Measurements from ENCODE around the gene ZNF417. TPM values are rescaled to one million over a fixed set of nuclear protein-coding genes. Genes with fewer than 3 reads are reported as not detected.

The ZNF417 gene
- total RNA-seq, 2 donors from 2014 or later, result 9.6 to 17.5 TPM

- peak within 1 kb of the TSS; percentile 45 for H3K4me3 ChIP-seq
- peak; percentile 67 for DNase-seq
- intact Hi-C loops (cut with DNase I), result no loop called here
These were observed 18.7 kb upstream of the ZNF417 start, which contains the start of gene ZNF418 for GRCh38 chr19:57934820-57935665. Gene ZNF418 (minus strand): TSS chr19:57935402. CDS start chr19:57933822, 1,580 bp downstream.

GRCh38 chr19:57927587-57927986 is 11.2 kb upstream of the ZNF417 start:
- TF ChIP-seq CTCF (IDR thresholded peaks at IDR 0.05), result no peak
- intact Hi-C loops (cut with DNase I), result no loop called here
- Histone ChIP-seq H3K36me3 (no peaks in the 10 kb centered on the region), H3K9me3 (no peaks in the 10 kb centered on the region), H3K27me3 (no peaks in the 10 kb centered on the region), H3K4me3 (no peak overlapping the region), H3K4me1 (no peaks in the 10 kb centered on the region), H3K9ac (ENCODE audit: low read depth in 2 of 2, low read length in 2 of 2) (no peak overlapping the region), H3K27ac (no peak overlapping the region)
- DNase-seq, result no peak

More at GRCh38 chr19:57934820-57935665, 18.7 kb upstream of the ZNF417 start, which contains the start of gene ZNF418:
- Histone ChIP-seq H3K36me3 (no peaks in the 10 kb centered on the region), H3K4me1 (no peaks in the 10 kb centered on the region), H3K27me3 (no peaks in the 10 kb centered on the region), H3K9me3 (no peaks in the 10 kb centered on the region), H3K27ac (no peak within 1 kb of the TSS), H3K9ac (ENCODE audit: low read depth in 2 of 2, low read length in 2 of 2) (peak within 1 kb of the TSS in 1 of 2 donors; percentile 33)
- TF ChIP-seq CTCF (IDR thresholded peaks at IDR 0.05), result no peak

GRCh38 chr19:57914531-57914930 is 1.9 kb downstream of the ZNF417 start:
- no peaks in the 10 kb centered on the region for H3K36me3 ChIP-seq
- no peak overlapping the region for H3K27ac ChIP-seq
- no peaks in the 10 kb centered on the region for H3K27me3 ChIP-seq
- no peak for TF ChIP-seq CTCF (IDR thresholded peaks at IDR 0.05)
- H3K4me3 ChIP-seq, result no peak overlapping the region
- H3K9ac ChIP-seq (ENCODE audit: low read depth in 2 of 2, low read length in 2 of 2), result no peak overlapping the region
- intact Hi-C loops (cut with DNase I), result no loop called here
- no peaks in the 10 kb centered on the region for H3K4me1 ChIP-seq
- H3K9me3 ChIP-seq, result no peaks in the 10 kb centered on the region
- DNase-seq, result no peak

- intact Hi-C loops (cut with DNase I), result no loop called here
- TF ChIP-seq CTCF (IDR thresholded peaks at IDR 0.05), result no peak
- no peaks in the 10 kb centered on the region for H3K9me3 ChIP-seq
- H3K4me3 ChIP-seq, result no peak overlapping the region
- no peaks in the 10 kb centered on the region for H3K4me1 ChIP-seq
- no peaks in the 10 kb centered on the region for H3K36me3 ChIP-seq
- DNase-seq, result no peak
- no peaks in the 10 kb centered on the region for H3K27me3 ChIP-seq
- H3K27ac ChIP-seq, result no peak overlapping the region
- no peak overlapping the region for H3K9ac ChIP-seq (ENCODE audit: low read depth in 2 of 2, low read length in 2 of 2)
These were observed 9.0 kb downstream of the ZNF417 start for GRCh38 chr19:57907394-57907793.

- H3K9ac ChIP-seq (ENCODE audit: low read depth in 2 of 2, low read length in 2 of 2), result no peak overlapping the region
- H3K9me3 ChIP-seq, result no peaks in the 10 kb centered on the region
- no peak for TF ChIP-seq CTCF (IDR thresholded peaks at IDR 0.05)
- H3K4me1 ChIP-seq, result no peaks in the 10 kb centered on the region
- no peaks in the 10 kb centered on the region for H3K27me3 ChIP-seq
- H3K27ac ChIP-seq, result no peak overlapping the region
- no peak overlapping the region for H3K4me3 ChIP-seq
- H3K36me3 ChIP-seq, result no peaks in the 10 kb centered on the region
- intact Hi-C loops (cut with DNase I), result no loop called here
- DNase-seq, result no peak
These were observed 11.1 kb downstream of the ZNF417 start for GRCh38 chr19:57905258-57905657.

All from colonic mucosa (tissue), 4 donors.